ENCODE data around the gene MRPS22. TPM values are rescaled to one million over a fixed set of nuclear protein-coding genes. Genes with fewer than 3 reads are reported as not detected.

The MRPS22 gene
- total and polyA plus RNA-seq, 9 of the 15 experiments (the other 6 are each of a cell fraction or from before 2014, with no cell fraction given) = 148 to 397 (median 229) TPM

GRCh38 chr3:139302801-139303113 lies 41.1 kb upstream of the MRPS22 start:
- Histone ChIP-seq H3K4me1 (replicated peaks in 1 of 2; ENCODE audit: control insufficient read depth in 2 of 2, insufficient read depth in 2 of 2, low read length in 2 of 2) (peaks cover 48 to 75% of the 10 kb centered on the region in 2 experiments), H3K9me1 (ENCODE audit: control insufficient read depth, insufficient read depth, low read length) (no peaks in the 10 kb centered on the region), H4K20me1 (replicated peaks; ENCODE audit: control insufficient read depth, insufficient read depth, low read length) (no peaks in the 10 kb centered on the region), H2AFZ (ENCODE audit: low read depth, low read length) (peak overlapping the region; percentile 83), H3K27ac (ENCODE audit: extremely low read depth, low read depth, low read length) (no peak overlapping the region; the same call in 2 of the 3 replicates), H3K36me3 (ENCODE audit: control insufficient read depth, insufficient read depth, low read length) (no peaks in the 10 kb centered on the region), H3K79me2 (ENCODE audit: control insufficient read depth, insufficient read depth, low read length) (no peaks in the 10 kb centered on the region), H3K9ac (ENCODE audit: insufficient read depth in 1 of 2, low read depth in 2 of 2, low read length in 2 of 2) (no peak overlapping the region), H3K4me3 (no peak overlapping the region), H3K9me3 (replicated peaks; ENCODE audit: control insufficient read depth, insufficient read depth, low read depth, low read length) (peaks cover 17% of the 10 kb centered on the region), H3K27me3 (ENCODE audit: control insufficient read depth in 2 of 2, insufficient read depth in 2 of 2, low read length in 2 of 2) (no peaks in the 10 kb centered on the region; a peak in 1 of 5 replicates), H3K4me2 (ENCODE audit: insufficient read depth, low read length) (no peak overlapping the region; the same call in 1 of the 2 replicates)
- ATAC-seq (no peak), FAIRE-seq (no peak), DNase-seq (ENCODE audit: extremely low read depth in 1 of 4, low spot score in 3 of 4) (no peak)
- no TSS peak for BruUV-seq (replicated peaks)
- in situ Hi-C loops (cut with MboI) = no loop called here
- ChIA-PET POLR2A (interaction anchor here (0.6 to 3.7 kb wide), 3 partner anchors 11 to 24 kb away, joined by 3 to 19 read pairs (median 3); no protein-coding TSS in a partner anchor), CTCF (ENCODE audit: low intra/inter-chr PET ratio) (no interaction called here)
- TF ChIP-seq GABPA (tag; conservative IDR thresholded peaks at IDR 0.05; ENCODE audit: low read depth) (no peak), ATF3 (IDR thresholded peaks at IDR 0.05) (no peak), ATF3 (CRISPR knock-in tag; conservative IDR thresholded peaks at IDR 0.05) (no peak), ZNF830 (CRISPR knock-in tag; IDR thresholded peaks at IDR 0.05) (no peak), WHSC1 (IDR thresholded peaks at IDR 0.05; ENCODE audit: low read length) (no peak), FOXK1 (CRISPR knock-in tag; IDR thresholded peaks at IDR 0.05; ENCODE audit: borderline replicate concordance) (no peak), HOXB6 (CRISPR knock-in tag; IDR thresholded peaks at IDR 0.05; ENCODE audit: borderline replicate concordance) (no peak), ARHGAP35 (IDR thresholded peaks at IDR 0.05; ENCODE audit: partially characterized antibody) (no peak), FOS (IDR thresholded peaks at IDR 0.05; ENCODE audit: extremely low read depth, insufficient read length) (no peak), NFE2 (IDR thresholded peaks at IDR 0.05; ENCODE audit: low read depth) (no peak)
- 86% methylated on average over 4 of the region's 4 CpGs for WGBS (ENCODE audit: insufficient coverage, low coverage, missing lambda C conversion rate)
- intact Hi-C loops (cut with micrococcal nuclease) = no loop called here
